ENCODE measurements around the gene MAP7D1.

MAP7D1 gene

DNA sequence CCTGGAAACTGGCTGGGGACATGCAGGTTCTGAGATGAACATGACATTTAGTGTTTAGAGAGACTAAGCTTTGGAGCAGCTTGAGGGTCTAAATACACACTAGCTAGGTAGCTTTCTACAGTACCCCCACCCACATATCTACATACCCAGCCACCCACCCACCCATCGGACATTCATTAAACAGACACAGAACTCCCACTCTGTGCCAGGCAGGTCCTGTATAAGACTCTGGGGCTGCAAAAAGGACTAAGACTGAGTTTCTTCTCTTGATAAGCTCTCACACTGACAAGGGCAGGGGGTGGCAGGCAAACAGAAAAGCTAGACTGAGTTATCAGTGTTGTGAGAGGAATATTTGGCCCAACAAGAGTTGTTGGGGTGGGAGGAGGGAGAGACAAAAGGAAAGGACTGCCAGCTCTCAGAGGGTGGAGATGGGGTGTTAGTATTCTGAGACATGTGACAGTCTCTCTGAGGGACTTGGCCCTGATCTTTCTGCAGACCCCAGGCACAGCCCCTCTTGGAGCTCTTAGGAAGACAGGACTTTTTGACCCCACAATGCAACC is 6.8 kb downstream of the MAP7D1 start:
- 95% methylated on average over 1 of the region's 1 CpG for WGBS
- no peaks in the 10 kb centered on the region for H3K27me3 ChIP-seq (ENCODE audit: insufficient read depth, low read length)
- no peak overlapping the region for H3K4me3 ChIP-seq (ENCODE audit: low read length)
- no peak overlapping the region for H3K27ac ChIP-seq (ENCODE audit: low read depth, low read length)
- H3K4me1 ChIP-seq (ENCODE audit: insufficient read depth, low read length) = peaks cover 18% of the 10 kb centered on the region
- no peak overlapping the region for H3K9ac ChIP-seq (ENCODE audit: low read depth, low read length)
- H3K9me3 ChIP-seq (ENCODE audit: insufficient read depth, low read depth, low read length) = no peaks in the 10 kb centered on the region
- H3K36me3 ChIP-seq (ENCODE audit: insufficient read depth, low read length) = peaks cover 3% of the 10 kb centered on the region; the same call in 1 of the 2 replicates

DNA sequence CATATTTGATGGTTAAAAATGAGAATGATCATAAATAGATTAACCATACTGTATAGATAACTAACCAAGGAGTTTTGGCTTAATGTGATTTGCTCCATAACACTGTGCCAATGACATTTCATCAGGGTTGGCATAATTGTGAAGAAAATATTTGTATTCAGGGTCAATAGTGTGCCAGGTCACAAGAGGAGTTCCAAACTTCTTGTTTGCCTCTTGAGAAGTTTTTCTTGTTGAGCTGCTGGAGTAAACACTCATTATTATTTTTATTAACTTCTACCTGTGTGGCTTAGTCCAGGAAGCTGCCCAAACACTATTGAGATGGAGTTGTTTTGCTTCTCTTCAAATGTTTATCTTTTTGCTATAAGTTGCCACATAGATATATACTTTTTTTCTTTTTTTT is 7.5 kb downstream of the MAP7D1 start:
- H3K27ac ChIP-seq (ENCODE audit: low read depth, low read length) = no peak overlapping the region
- H3K27me3 ChIP-seq (ENCODE audit: insufficient read depth, low read length) = no peaks in the 10 kb centered on the region
- H3K9me3 ChIP-seq (ENCODE audit: insufficient read depth, low read depth, low read length) = no peaks in the 10 kb centered on the region
- H3K9ac ChIP-seq (ENCODE audit: low read depth, low read length) = no peak overlapping the region
- peaks cover 17% of the 10 kb centered on the region for H3K4me1 ChIP-seq (ENCODE audit: insufficient read depth, low read length)
- no peak overlapping the region for H3K4me3 ChIP-seq (ENCODE audit: low read length)
- H3K36me3 ChIP-seq (ENCODE audit: insufficient read depth, low read length) = peaks cover 3% of the 10 kb centered on the region; the same call in 1 of the 2 replicates

DNA sequence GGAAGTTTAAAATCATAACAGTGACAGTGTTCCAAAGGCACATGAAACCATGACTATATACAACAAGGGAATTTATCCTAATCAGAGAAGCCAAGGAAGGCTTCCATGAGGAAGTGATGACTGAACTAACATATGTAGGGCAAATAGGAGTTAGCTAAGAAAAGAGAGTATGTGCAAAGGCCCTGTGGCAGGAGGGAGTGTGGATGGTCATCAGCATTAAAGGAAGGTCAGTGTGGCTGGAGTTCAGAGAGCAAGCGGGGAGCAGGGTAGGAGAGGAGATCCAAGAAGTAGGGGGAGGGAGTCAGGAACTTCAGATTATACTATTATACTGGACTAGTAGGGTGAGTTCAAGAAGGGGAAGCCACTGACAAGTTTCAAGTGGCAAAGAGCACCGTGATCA is 8.4 kb downstream of the MAP7D1 start:
- Histone ChIP-seq H3K9ac (ENCODE audit: low read depth, low read length) (no peak overlapping the region), H3K27ac (ENCODE audit: low read depth, low read length) (no peak overlapping the region), H3K9me3 (ENCODE audit: insufficient read depth, low read depth, low read length) (no peaks in the 10 kb centered on the region), H3K4me3 (ENCODE audit: low read length) (no peak overlapping the region), H3K4me1 (ENCODE audit: insufficient read depth, low read length) (peaks cover 17% of the 10 kb centered on the region), H3K36me3 (ENCODE audit: insufficient read depth, low read length) (peaks cover 3% of the 10 kb centered on the region; the same call in 1 of the 2 replicates), H3K27me3 (ENCODE audit: insufficient read depth, low read length) (no peaks in the 10 kb centered on the region)
- WGBS = 94% methylated on average over 2 of the region's 2 CpGs

DNA sequence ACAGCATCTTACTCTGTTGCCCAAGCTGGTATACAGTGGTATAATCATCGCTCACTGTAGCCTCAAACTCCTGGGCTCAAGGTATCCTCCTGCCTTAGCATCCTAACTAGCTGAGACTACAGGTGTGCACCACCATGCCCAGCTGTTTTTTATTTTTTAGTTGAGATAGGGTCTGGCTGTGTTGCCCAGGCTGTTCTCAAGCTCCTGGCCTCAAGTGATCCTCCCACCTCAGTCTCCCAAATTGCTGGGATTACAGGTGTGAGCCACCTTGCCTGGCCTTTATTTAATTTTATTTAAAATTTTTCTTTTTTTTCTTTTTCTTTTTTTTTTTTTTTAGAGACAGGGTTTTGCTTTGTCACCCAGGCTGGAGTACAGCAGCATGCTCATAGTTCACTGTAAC is 9.2 kb downstream of the MAP7D1 start:
- Histone ChIP-seq H3K36me3 (ENCODE audit: insufficient read depth, low read length) (peaks cover 3% of the 10 kb centered on the region; the same call in 1 of the 2 replicates), H3K9ac (ENCODE audit: low read depth, low read length) (no peak overlapping the region), H3K4me3 (ENCODE audit: low read length) (no peak overlapping the region), H3K4me1 (ENCODE audit: insufficient read depth, low read length) (peaks cover 17% of the 10 kb centered on the region), H3K27ac (ENCODE audit: low read depth, low read length) (no peak overlapping the region), H3K27me3 (ENCODE audit: insufficient read depth, low read length) (no peaks in the 10 kb centered on the region), H3K9me3 (ENCODE audit: insufficient read depth, low read depth, low read length) (no peaks in the 10 kb centered on the region)
- 96% methylated on average over 1 of the region's 1 CpG for WGBS

DNA sequence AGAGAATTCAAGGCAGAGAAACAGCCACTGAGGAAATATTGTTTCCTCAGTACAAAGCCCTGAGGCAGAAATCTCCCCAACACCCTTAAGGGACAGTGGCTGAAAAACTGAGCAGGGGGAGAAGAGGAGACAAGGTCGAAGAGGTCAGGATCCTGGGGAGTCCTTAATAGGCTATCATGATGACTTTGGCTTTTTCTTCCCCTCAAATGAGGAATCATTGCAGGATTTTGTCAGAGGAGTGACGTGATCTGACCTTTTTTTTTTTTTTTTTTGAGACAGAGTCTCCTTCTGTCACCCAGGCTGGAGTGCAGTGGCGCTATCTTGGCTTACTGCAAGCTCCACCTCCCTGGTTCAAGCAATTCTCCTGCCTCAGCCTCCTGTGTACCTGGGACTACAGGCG is 10.2 kb downstream of the MAP7D1 start:
- WGBS = 70% methylated on average over 4 of the region's 4 CpGs
- H3K4me3 ChIP-seq (ENCODE audit: low read length) = no peak overlapping the region
- H3K27me3 ChIP-seq (ENCODE audit: insufficient read depth, low read length) = no peaks in the 10 kb centered on the region
- no peak overlapping the region for H3K9ac ChIP-seq (ENCODE audit: low read depth, low read length)
- no peaks in the 10 kb centered on the region for H3K9me3 ChIP-seq (ENCODE audit: insufficient read depth, low read depth, low read length)
- peaks cover 9% of the 10 kb centered on the region for H3K4me1 ChIP-seq (ENCODE audit: insufficient read depth, low read length)
- peaks cover 4% of the 10 kb centered on the region; the same call in 1 of the 2 replicates for H3K36me3 ChIP-seq (ENCODE audit: insufficient read depth, low read length)
- H3K27ac ChIP-seq (ENCODE audit: low read depth, low read length) = no peak overlapping the region

DNA sequence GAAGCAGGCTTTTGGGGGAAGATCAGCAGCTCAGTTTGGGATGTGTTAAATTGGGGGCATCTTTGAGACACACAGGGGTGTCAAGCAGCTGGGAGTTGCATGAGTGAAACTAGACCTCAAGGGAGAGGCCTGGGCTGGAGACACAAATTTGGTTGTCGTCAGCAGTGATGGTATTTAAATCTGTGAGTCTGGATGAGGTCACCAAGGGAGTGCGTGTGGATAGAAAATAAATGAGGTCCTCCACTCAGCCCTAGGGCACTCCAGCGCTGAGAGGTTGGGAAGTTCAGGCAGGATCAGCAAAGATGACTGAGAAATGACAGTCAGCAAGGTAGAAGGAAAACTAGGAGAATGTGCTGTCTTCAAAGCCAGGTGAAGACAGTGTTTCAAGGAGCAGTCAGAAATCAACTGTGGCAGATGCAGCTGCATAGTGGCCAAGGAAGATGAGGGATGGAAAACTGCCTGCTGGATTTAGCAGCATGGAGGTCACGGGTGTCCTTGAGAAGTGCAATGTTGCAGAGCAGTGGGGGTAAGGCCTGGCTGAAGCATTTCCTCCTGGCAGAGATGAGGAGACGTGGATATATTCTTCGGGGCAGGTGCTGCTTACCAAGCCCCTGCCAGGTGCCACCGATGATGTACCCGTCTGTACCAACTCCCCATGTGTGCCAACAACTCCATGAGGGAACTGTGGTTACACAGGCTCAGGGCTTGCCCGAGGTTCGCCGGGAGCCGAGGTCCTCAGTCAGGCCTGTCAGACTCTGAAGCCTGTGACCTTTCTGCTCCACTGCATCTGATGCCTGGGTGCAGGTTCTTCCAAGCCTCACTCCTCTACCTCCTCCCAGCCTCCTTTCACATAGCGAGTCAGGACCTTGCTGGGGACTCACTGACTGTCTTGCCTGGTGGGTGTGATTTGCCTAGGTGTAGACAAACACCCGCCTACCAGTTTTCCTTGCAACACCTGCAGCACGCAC is 11.3 kb downstream of the MAP7D1 start:
- Histone ChIP-seq H3K4me1 (ENCODE audit: insufficient read depth, low read length) (no peaks in the 10 kb centered on the region), H3K9ac (ENCODE audit: low read depth, low read length) (no peak overlapping the region), H3K9me3 (ENCODE audit: insufficient read depth, low read depth, low read length) (no peaks in the 10 kb centered on the region), H3K36me3 (ENCODE audit: insufficient read depth, low read length) (peaks cover 13% of the 10 kb centered on the region), H3K27me3 (ENCODE audit: insufficient read depth, low read length) (no peaks in the 10 kb centered on the region), H3K4me3 (ENCODE audit: low read length) (no peak overlapping the region), H3K27ac (ENCODE audit: low read depth, low read length) (no peak overlapping the region)
- WGBS = 93% methylated on average over 15 of the region's 15 CpGs

DNA sequence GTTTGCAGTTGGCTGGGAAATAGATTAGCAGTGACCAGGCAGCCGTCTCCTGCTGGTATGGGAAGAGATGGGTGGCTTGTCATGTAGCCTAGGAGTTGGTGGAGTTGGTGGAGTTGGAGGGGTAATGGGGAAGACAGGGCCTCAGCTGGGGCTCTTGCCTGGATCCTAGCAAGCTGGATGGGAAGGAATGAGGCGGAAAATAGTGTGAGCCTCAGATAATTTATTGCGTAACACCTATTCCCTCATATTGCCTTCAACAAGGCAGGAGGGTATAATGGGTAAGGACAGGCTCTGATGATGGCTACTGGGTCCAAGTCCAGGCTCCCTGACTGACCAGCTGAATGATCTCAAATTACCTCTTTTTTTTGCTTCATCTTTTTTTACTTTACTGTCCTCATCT is 12.6 kb downstream of the MAP7D1 start:
- no peaks in the 10 kb centered on the region for H3K27me3 ChIP-seq (ENCODE audit: insufficient read depth, low read length)
- H3K4me1 ChIP-seq (ENCODE audit: insufficient read depth, low read length) = no peaks in the 10 kb centered on the region
- H3K9me3 ChIP-seq (ENCODE audit: insufficient read depth, low read depth, low read length) = no peaks in the 10 kb centered on the region
- no peak overlapping the region for H3K27ac ChIP-seq (ENCODE audit: low read depth, low read length)
- 87% methylated on average over 2 of the region's 3 CpGs for WGBS
- peaks cover 26% of the 10 kb centered on the region for H3K36me3 ChIP-seq (ENCODE audit: insufficient read depth, low read length)
- no peak overlapping the region for H3K9ac ChIP-seq (ENCODE audit: low read depth, low read length)
- no peak overlapping the region for H3K4me3 ChIP-seq (ENCODE audit: low read length)

DNA sequence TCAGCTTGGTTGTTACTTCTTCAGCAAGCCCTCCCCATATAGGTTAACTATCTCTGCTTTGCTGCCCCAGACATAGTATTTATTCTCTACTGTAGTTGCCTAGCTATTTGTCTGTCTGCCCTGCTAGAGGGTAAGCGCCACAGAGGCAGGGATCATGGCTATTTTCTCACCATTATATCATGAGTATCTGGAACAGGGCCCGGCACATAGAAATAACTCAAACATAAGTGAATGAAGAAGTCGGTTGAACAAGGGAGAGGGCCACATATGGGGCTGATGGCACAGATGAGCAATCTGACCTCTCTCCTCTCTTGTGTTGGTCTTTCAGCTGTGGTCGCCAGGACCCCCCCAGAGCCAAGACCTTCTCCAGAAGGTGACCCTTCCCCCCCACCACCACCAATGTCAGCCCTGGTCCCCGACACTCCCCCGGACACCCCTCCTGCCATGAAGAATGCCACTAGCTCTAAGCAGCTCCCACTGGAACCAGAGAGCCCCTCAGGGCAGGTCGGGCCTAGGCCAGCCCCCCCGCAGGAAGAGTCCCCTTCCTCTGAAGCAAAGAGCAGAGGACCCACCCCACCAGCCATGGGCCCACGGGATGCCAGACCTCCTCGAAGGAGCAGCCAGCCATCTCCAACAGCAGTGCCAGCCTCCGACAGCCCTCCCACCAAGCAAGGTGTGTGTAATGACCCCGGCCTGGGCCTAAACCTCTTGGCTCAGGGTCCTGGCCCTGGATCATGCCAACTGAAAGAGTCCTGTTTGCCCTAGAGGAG is 14.9 kb downstream of the MAP7D1 start:
- Histone ChIP-seq H3K36me3 (ENCODE audit: insufficient read depth, low read length) (peaks cover 40% of the 10 kb centered on the region), H3K4me1 (ENCODE audit: insufficient read depth, low read length) (peaks cover 3% of the 10 kb centered on the region; the same call in 1 of the 2 replicates)
- WGBS = 94% methylated on average over 12 of the region's 12 CpGs

DNA sequence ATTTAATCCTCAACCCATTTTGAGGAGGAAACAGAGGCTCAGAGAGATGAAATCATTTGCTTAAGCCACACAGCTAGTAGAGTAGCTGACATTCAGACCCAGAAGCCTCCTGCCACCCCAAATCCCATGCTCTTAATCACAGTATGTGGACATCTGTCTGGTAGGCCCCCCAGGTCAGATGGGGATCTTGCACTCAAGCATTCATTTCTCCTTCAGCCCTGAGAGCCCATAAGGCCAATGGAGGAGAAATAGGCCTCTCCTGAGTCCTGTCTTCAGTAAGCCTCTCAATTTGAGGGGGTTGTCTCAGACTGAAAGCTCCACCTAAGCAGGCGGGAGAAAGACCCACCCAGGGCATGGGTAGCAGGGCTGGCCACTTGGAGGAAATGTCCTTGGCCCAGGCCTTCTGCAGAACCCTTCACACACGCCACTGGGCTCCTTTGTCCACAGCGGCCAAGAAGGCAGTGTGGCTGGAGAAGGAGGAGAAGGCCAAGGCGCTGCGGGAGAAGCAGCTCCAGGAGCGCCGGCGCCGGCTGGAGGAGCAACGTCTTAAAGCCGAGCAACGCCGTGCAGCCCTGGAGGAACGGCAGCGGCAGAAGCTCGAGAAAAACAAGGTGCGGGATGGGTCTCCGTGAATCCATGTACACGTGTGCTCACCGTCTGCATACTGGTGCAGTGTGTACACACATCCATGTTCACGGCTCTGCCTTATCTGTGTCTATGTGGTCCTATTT is 16.2 kb downstream of the MAP7D1 start:
- H3K27ac ChIP-seq (ENCODE audit: low read depth, low read length) = no peak overlapping the region
- peaks cover 44% of the 10 kb centered on the region for H3K36me3 ChIP-seq (ENCODE audit: insufficient read depth, low read length)
- no peaks in the 10 kb centered on the region for H3K27me3 ChIP-seq (ENCODE audit: insufficient read depth, low read length)
- H3K9ac ChIP-seq (ENCODE audit: low read depth, low read length) = no peak overlapping the region
- peaks cover 7% of the 10 kb centered on the region; the same call in 1 of the 2 replicates for H3K4me1 ChIP-seq (ENCODE audit: insufficient read depth, low read length)
- no peak overlapping the region for H3K4me3 ChIP-seq (ENCODE audit: low read length)
- 97% methylated on average over 21 of the region's 21 CpGs for WGBS
- H3K9me3 ChIP-seq (ENCODE audit: insufficient read depth, low read depth, low read length) = no peaks in the 10 kb centered on the region

More for the DNA sequence above, 14.9 kb downstream of the MAP7D1 start:
- Histone ChIP-seq H3K4me3 (ENCODE audit: low read length) (no peak overlapping the region), H3K9me3 (ENCODE audit: insufficient read depth, low read depth, low read length) (no peaks in the 10 kb centered on the region), H3K27me3 (ENCODE audit: insufficient read depth, low read length) (no peaks in the 10 kb centered on the region), H3K27ac (ENCODE audit: low read depth, low read length) (no peak overlapping the region), H3K9ac (ENCODE audit: low read depth, low read length) (no peak overlapping the region)

DNA sequence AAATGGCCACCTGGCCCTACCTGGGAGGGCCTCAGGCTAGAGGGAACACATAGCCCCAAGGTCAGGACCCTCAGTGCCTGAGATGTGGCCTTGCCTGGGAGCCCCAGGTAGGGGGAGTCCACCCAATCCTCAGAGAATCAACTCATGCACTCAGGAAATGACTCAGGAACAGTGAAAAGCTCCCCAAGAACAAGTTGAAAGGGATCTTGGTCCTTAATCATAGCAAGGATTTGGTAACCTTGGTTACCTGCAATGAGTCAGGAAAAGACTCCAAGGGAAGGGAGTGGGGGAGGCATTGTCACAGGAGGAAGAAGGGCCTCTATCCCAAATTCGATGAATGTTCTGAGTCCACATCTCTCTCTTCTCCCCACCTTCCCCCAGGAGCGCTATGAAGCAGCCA is 17.0 kb downstream of the MAP7D1 start:
- peaks cover 10% of the 10 kb centered on the region; the same call in 1 of the 2 replicates for H3K4me1 ChIP-seq (ENCODE audit: insufficient read depth, low read length)
- no peaks in the 10 kb centered on the region for H3K27me3 ChIP-seq (ENCODE audit: insufficient read depth, low read length)
- WGBS = 87% methylated on average over 2 of the region's 2 CpGs
- H3K9me3 ChIP-seq (ENCODE audit: insufficient read depth, low read depth, low read length) = no peaks in the 10 kb centered on the region
- H3K4me3 ChIP-seq (ENCODE audit: low read length) = no peak overlapping the region
- no peak overlapping the region for H3K9ac ChIP-seq (ENCODE audit: low read depth, low read length)
- H3K36me3 ChIP-seq (ENCODE audit: insufficient read depth, low read length) = peaks cover 43% of the 10 kb centered on the region
- no peak overlapping the region for H3K27ac ChIP-seq (ENCODE audit: low read depth, low read length)

Measured in HUES64 (cell line).